OCI-LY3 (cell line): Measurements from ENCODE around the gene TPSG1.

Experiments
- H2AFZ ChIP-seq: fragments of 200-600, 300-600 bp; shearing (Covaris generic); 2 replicates; pipeline ENCODE4 v1.6.0; 2014; ENCODE audit warnings: antibody characterized with exemption, low read depth, low read length
- H3K27ac ChIP-seq: fragments of 200-600, 300-600 bp; sonication (generic); 2 replicates; pipeline ENCODE4 v1.5.1; 2014; ENCODE audit warnings: mild to moderate bottlenecking, low read length, moderate library complexity, mixed read lengths
- H3K27me3 ChIP-seq: fragments of 200-600, 300-600 bp; sonication (generic); 2 replicates; pipeline ENCODE4 v1.6.1; 2014; ENCODE audit warnings: low read depth, low read length, mixed read lengths
- H3K36me3 ChIP-seq: fragments of 200-600, 300-600 bp; sonication (generic); replicated peaks from 2 replicates; pipeline ENCODE3; 2014; ENCODE audit warnings: low read depth, low read length, mixed read lengths
- H3K4me1 ChIP-seq: fragments of 300-600, 200-600 bp; sonication (generic); 2 replicates; pipeline ENCODE4 v1.6.1; 2014; ENCODE audit warnings: low read length, mixed read lengths
- H3K4me2 ChIP-seq: fragments of 200-600, 300-600 bp; sonication (generic); 2 replicates; pipeline ENCODE4 v1.6.1; 2014; ENCODE audit warnings: low read length, mixed read lengths
- H3K4me3 ChIP-seq: fragments of 300-600, 200-600 bp; sonication (generic); 2 replicates; pipeline ENCODE4 v1.5.1; 2014; ENCODE audit warnings: antibody characterized with exemption, mild to moderate bottlenecking, low read length, moderate library complexity
- H3K79me2 ChIP-seq: fragments of 300-600, 200-600 bp; shearing (Covaris generic); 2 replicates; pipeline ENCODE4 v1.6.1; 2014; ENCODE audit warnings: mild to moderate bottlenecking, low read length, mixed read lengths
- H3K9ac ChIP-seq: fragments of 300-600, 200-600 bp; shearing (Covaris generic); 2 replicates; pipeline ENCODE4 v1.6.0; 2014; ENCODE audit warnings: mild to moderate bottlenecking, low read length, moderate library complexity
- H3K9me3 ChIP-seq: fragments of 200-600, 300-600 bp; shearing (Covaris generic); 2 replicates; pipeline ENCODE4 v1.6.1; 2014; ENCODE audit warnings: low read length, mixed read lengths; ENCODE audit not compliant: insufficient read depth
- H4K20me1 ChIP-seq: fragments of 200-600, 300-600 bp; sonication (generic); 2 replicates; pipeline ENCODE4 v1.6.1; 2016; ENCODE audit warnings: low read length, mixed read lengths; ENCODE audit not compliant: insufficient read depth
- EZH2phosphoT487 ChIP-seq: fragments of 200-600 bp; shearing (Covaris generic); IDR thresholded peaks from 2 replicates; pipeline ENCODE4 v1.6.1; 2018; ENCODE audit warnings: antibody characterized with exemption, mixed run types, low read depth
- TF ChIP-seq, protein P1 (sequence below): fragments of 200-600, 300-600 bp; sonication (generic); IDR thresholded peaks from 2 replicates; pipeline ENCODE4 v1.5.1; 2014; ENCODE audit warnings: antibody characterized with exemption, low read length, low read depth

The TPSG1 gene

DNA sequence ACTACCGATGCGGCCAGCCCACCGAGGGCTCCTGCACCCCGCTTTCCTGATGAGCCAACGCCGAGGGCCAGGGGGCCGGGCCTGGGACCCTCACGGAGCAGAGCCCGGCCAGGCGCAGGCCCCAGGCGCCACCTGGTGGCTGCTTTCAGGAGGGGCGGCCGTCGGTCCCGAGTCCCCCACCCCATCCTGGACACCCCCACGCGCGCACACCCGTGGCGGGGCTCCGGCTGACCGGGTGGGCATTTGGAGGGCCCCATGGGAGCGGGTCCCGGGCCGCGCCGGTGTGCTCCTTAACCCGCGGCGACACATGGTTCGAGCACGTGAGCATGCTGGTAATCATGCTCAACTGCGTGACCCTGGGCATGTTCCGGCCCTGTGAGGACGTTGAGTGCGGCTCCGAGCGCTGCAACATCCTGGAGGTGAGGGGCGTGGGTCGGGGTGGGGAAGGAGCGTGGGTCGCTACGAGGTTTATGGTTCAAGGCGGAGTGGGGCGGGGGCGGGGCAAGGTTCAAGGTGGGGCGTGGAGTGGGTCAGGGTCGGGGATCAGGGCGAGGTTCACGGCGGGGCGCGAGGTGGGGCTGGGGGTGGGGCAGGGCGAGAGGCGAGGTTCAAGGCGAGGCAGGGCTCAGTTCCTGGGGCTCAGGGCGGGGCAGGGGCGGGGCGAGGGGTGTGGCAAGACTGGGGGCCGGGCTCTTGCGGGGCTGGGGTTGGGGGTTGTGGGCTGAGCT is 30.2 kb downstream of the TPSG1 start:
- no peak for TF ChIP-seq EZH2phosphoT487
- TF ChIP-seq, protein P1, sequence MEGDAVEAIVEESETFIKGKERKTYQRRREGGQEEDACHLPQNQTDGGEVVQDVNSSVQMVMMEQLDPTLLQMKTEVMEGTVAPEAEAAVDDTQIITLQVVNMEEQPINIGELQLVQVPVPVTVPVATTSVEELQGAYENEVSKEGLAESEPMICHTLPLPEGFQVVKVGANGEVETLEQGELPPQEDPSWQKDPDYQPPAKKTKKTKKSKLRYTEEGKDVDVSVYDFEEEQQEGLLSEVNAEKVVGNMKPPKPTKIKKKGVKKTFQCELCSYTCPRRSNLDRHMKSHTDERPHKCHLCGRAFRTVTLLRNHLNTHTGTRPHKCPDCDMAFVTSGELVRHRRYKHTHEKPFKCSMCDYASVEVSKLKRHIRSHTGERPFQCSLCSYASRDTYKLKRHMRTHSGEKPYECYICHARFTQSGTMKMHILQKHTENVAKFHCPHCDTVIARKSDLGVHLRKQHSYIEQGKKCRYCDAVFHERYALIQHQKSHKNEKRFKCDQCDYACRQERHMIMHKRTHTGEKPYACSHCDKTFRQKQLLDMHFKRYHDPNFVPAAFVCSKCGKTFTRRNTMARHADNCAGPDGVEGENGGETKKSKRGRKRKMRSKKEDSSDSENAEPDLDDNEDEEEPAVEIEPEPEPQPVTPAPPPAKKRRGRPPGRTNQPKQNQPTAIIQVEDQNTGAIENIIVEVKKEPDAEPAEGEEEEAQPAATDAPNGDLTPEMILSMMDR: peak; percentile 71
- Histone ChIP-seq H3K4me1 (no peaks in the 10 kb centered on the region), H4K20me1 (0 out of 2 replicates have a peak, but pooled peaks cover 3% of the 10 kb centered on the region), H3K36me3 (no peaks in the 10 kb centered on the region), H3K9me3 (no peaks in the 10 kb centered on the region), H3K27ac (no peak overlapping the region), H2AFZ (no peak overlapping the region), H3K4me2 (no peak overlapping the region), H3K9ac (no peak overlapping the region), H3K27me3 (no peaks in the 10 kb centered on the region), H3K4me3 (no peak overlapping the region), H3K79me2 (no peaks in the 10 kb centered on the region)

GRCh38 chr16:1193825-1194581 is 31.1 kb downstream of the TPSG1 start:
- no peaks in the 10 kb centered on the region for H3K4me1 ChIP-seq
- no peak for TF ChIP-seq EZH2phosphoT487
- TF ChIP-seq, protein P1: no peak
- H3K27me3 ChIP-seq: no peaks in the 10 kb centered on the region
- 0 out of 2 replicates have a peak, but pooled peaks cover 4% of the 10 kb centered on the region for H4K20me1 ChIP-seq
- H2AFZ ChIP-seq: no peak overlapping the region
- H3K27ac ChIP-seq: no peak overlapping the region
- H3K36me3 ChIP-seq: no peaks in the 10 kb centered on the region
- no peaks in the 10 kb centered on the region for H3K9me3 ChIP-seq
- no peak overlapping the region for H3K4me2 ChIP-seq
- no peak overlapping the region for H3K4me3 ChIP-seq
- no peaks in the 10 kb centered on the region for H3K79me2 ChIP-seq
- H3K9ac ChIP-seq: no peak overlapping the region

DNA sequence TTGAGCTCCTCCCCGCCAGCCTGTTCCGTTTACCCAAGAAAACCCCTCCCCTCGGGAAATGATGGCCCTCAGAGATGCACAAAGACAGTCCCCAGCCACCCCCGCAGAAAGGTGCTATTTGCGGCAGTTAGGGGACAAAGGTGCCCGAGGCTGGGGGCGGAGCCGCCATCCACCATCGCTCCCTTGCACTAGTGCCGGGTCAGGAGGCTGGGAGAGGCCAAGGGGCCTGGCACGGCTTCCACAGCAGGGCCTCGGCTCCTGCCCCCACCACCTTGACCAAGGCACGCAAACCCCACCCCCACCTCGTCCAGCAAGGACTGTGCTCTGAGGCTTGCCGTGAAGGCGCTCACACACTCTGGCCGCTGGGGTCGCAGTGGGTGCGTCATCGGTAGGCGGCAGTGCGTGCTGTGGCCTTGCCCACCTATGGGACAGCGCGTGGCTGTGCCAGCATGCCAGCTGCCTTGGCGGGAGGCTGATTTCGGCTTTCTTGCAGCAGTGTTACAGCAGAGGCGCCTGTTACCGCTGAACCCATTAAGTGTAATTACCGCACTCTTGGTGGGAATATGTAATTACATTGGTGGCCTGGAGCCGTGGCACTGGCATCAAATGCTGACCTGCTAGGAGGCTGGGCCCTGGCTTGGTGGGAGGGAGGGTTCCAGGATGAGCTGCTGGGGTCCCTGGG is 31.8 kb downstream of the TPSG1 start:
- Histone ChIP-seq H2AFZ (no peak overlapping the region), H3K9ac (no peak overlapping the region), H4K20me1 (0 out of 2 replicates have a peak, but pooled peaks cover 8% of the 10 kb centered on the region), H3K79me2 (no peaks in the 10 kb centered on the region), H3K9me3 (no peaks in the 10 kb centered on the region), H3K27ac (no peak overlapping the region), H3K4me3 (no peak overlapping the region), H3K27me3 (no peaks in the 10 kb centered on the region), H3K36me3 (no peaks in the 10 kb centered on the region), H3K4me2 (no peak overlapping the region), H3K4me1 (no peaks in the 10 kb centered on the region)
- TF ChIP-seq, protein P1: no peak
- no peak for TF ChIP-seq EZH2phosphoT487
